DMS114 treated with DMSO at 0.1 percent for 48 hours (cell line): ENCODE results near the gene CIRBP.

Experiments
- DNase-seq: peaks from one replicate; lab custom pipeline; 2025; ENCODE audit not compliant: unreplicated experiment; lab: John Stamatoyannopoulos, UW

Gene CIRBP

GRCh38 chr19:1230783-1231489 lies 38.2 kb upstream of the CIRBP start:
- no peak for DNase-seq

- no peak for DNase-seq
Observed at GRCh38 chr19:1231729-1232637, 37.1 kb upstream of the CIRBP start.

- DNase-seq, result no peak
Observed at GRCh38 chr19:1232652-1233072, 36.5 kb upstream of the CIRBP start.

- no peak for DNase-seq
Observed at GRCh38 chr19:1233115-1233667, 35.9 kb upstream of the CIRBP start.

GRCh38 chr19:1234051-1234954 lies 34.8 kb upstream of the CIRBP start:
- no peak for DNase-seq

GRCh38 chr19:1234955-1235380 lies 34.2 kb upstream of the CIRBP start:
- no peak for DNase-seq

- DNase-seq, result no peak
Observed at GRCh38 chr19:1235625-1236538, 33.2 kb upstream of the CIRBP start.

- DNase-seq, result no peak
Observed at GRCh38 chr19:1236576-1236975, 32.6 kb upstream of the CIRBP start.

GRCh38 chr19:1237027-1237659 lies 32.0 kb upstream of the CIRBP start:
- no peak for DNase-seq

GRCh38 chr19:1237754-1238368 lies 31.3 kb upstream of the CIRBP start, which contains the start of gene CBARP:
TSS of gene CBARP (minus strand) at chr19:1238005. CDS start at chr19:1236100, 1,905 bp downstream.
- no peak for DNase-seq

GRCh38 chr19:1238369-1239303 lies 30.5 kb upstream of the CIRBP start:
- DNase-seq, result no peak

- no peak for DNase-seq
Observed at GRCh38 chr19:1239420-1239795, 29.7 kb upstream of the CIRBP start.

GRCh38 chr19:1239796-1240737 lies 29.1 kb upstream of the CIRBP start:
- DNase-seq, result peak; percentile 38

GRCh38 chr19:1240925-1241324 lies 28.2 kb upstream of the CIRBP start:
- no peak for DNase-seq

GRCh38 chr19:1241417-1242095 lies 27.6 kb upstream of the CIRBP start, which contains the start of gene ATP5F1D:
TSS of gene ATP5F1D (plus strand) at chr19:1241751. CDS start at chr19:1241851, 100 bp downstream.
- peak; percentile 75 for DNase-seq
